LHCN-M2 (cell line): ENCODE data around the gene LCT. TPM values are rescaled to one million over a fixed set of nuclear protein-coding genes. Genes with fewer than 3 reads are reported as not detected.
"Not testable (repeated sequence)": the region's sequence is repeated elsewhere in the genome, so short reads cannot be mapped to it uniquely, and the experiment has no call there.

Source experiments
- DNase-seq: peaks from one replicate; pipeline ENCODE4 v3.0.0-alpha.2; 2012; ENCODE audit warnings: low read depth
- total RNA-seq: library from RNA; depleted of rRNA; stranded (reverse); fragments of >200 nt; gene quantifications from 2 replicates; pipeline ENCODE4 v1.2.3, GENCODE V29; 2014

LCT gene
- total RNA-seq, 1 experiment from 2014 or later = 0.06 TPM

DNA sequence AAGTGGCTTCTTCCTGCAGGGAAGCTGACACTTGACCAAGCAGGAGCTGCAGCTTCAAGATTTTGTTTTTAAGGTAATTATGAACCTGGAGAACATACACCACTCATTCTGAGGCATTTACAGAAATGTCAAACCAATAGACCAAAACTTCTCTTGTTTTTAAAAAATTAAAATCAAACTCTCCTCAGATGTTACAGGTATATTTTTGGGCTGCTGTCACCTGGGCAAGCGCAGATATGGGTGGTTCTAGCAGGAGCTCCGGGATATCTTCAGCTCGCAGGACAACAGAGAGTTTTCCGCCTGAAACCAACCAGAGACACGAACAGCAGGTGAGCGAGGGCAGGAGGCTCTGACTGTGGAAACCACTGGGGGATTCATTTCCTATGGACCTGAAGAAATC lies 4.1 kb downstream of the LCT start:
- DNase-seq = no peak

DNA sequence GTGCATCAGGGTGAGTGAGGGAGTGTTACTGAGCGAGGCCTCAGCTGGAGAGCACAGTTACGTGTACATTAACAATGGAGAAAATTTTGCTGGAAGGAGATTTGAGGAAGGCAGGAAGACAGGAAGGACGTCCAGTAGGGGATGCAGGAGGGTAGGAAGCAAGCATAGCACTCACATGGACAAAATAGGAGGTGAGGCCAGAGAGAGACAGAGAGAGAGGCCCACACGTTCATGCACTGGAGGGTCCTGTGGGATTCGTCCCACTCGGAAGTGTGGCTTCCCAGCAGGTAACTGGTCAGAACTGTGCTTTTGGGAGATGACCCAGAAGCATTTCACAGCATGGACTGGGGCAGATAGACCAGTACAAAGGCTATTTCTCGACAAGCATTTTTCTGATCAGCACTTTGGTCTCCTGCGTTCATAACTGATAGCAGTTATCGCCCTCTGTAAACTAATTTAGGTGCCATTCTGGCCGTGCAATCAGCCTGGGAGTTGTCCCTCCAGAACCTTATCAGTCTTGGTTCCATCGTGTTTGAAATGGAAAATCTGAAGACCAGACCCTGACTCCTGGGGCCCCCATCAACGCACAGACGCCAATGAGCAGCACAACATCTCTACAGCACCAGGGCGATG lies 5.7 kb downstream of the LCT start:
- DNase-seq = no peak

DNA sequence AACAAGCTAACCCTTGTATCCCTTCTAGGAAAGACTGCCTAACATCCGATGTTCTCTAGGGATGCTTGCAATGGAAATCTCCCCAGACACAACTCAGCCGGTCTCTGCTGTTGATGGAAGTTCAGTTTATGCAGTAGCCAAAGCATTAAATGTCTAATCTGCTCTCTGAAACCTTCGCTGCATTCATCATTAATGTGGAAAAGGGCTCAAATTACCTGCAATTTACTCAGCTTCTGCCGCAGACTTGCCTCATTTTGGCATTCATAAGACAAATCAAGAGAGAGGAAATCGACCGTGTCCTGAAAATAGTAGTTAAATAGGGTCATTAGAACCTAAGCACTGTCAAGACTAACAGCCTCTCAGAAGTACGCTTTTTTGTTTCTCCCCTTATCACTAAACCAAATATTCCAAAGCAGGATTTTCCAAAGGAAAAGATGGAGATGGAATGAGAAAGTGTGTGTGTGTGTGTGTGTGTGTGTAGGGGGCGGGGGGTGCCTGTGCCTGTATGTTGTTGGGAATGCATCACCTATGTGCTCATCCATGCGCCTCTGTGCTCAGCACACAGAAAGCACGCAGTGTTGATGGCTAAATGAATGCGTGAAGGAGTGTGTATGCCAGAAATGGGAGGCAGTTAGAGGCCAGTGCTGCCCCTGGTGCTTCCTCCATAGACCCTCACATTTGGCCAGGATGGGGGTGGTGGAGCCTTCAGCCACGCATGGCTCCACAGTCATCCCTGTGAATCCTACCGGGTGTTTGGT lies 7.4 kb downstream of the LCT start:
- no peak for DNase-seq

DNA sequence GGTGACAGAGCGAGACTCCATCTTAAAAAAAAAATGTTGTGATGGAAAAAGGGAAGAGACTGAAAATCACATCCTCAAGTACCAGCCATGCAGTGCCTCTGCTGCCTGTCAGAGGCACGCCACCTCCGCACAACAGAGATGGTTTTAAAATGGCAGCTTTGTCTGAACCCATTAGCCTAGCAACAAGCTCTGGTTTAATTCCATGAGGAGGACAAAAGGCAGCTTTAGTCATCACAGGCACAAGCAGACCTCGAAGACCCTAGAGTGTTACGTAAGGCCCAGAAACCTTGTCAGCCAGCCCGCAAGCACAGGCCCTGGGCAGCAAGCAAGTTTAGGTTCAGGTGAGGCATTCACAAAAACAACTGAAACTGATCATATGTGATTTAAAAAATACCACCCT lies 10.4 kb downstream of the LCT start:
- no peak for DNase-seq

DNA sequence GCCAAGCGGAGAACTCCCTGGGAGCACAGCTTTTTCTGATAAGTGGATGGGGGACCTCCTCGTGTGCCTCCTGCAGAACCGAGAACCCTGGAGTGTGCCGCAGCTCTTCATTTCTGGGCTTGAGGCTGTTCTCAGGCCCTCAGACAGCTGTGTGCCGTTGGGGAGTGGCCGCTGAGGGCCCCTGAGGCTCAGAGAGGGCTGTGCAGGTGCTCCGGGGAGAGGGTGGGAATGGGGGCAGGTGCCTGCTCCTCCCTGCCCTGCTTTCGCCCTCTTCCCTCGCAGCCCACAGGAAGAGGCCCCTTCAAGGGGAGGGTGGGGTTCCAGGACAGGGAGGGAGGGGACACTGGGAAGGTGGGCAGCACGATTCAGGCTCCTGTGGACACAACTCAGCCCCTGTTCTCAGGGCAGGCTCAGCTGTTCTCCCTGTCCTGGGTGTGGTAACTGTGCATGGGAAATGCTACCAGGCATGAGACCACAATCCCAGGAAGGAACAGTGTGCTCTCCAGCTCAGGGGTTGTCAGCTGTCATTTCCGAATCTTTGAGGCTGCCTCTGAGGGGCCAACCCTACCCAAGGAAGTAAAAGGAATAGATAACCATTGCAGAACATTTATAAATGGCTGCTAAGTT lies 11.3 kb downstream of the LCT start:
- DNase-seq = peak; percentile 82

DNA sequence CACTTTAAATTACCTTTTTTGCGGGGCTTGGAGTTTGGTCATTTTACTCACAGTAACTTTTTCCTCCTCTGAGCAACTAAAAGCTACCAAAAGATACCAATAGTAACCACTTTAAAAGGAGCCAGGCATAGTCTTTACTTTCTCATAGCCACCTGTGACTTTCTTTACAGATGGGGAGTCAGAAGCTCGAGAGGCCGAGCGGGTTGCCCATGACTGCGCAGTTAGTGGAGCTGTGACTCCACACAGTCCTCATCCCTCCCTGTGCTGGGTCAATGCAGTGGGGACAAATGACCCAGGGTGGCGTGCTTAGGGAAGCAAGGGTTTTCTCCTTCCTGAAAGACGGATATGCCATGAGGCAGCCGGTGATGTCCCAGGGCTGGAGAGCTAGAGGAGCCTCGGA lies 11.9 kb downstream of the LCT start:
- DNase-seq = no peak

DNA sequence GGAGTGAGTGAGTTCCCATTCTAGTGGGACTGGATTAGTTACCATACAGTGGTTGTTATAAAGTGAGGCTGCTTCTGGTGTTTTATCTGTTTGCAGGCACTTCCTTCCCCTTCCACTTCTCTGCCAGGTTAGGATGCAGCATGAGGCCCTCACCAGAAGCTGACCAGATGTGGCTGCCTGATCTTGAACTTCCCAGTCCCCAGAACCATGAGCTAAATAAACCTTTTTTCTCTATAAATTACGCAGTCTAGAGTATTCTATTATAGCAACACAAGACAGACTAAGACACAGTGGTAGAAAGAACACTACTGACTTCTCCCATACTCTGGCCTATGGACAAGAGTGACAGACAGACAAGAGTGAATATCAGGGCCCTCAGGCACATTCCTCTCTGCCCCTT lies 14.1 kb downstream of the LCT start:
- no peak for DNase-seq

DNA sequence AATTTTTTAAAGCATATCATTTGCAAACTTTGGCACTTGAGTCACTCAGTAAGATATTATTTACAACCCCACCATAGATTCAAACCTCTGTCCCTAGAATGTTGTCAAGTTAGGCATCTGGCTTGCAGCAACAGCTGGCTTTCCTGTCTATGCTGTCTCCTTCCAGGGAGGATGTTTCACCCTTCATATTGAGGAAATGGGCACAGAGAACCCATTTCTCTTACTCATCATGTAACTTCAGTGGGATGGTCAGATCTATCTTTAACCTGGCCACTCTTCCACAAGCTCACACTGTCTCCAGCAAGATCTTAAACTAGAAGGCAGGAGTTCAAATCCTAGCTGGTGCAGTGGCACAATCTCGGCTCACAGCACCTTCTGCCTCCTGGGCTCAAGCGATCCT lies 15.8 kb downstream of the LCT start:
- no peak for DNase-seq

DNA sequence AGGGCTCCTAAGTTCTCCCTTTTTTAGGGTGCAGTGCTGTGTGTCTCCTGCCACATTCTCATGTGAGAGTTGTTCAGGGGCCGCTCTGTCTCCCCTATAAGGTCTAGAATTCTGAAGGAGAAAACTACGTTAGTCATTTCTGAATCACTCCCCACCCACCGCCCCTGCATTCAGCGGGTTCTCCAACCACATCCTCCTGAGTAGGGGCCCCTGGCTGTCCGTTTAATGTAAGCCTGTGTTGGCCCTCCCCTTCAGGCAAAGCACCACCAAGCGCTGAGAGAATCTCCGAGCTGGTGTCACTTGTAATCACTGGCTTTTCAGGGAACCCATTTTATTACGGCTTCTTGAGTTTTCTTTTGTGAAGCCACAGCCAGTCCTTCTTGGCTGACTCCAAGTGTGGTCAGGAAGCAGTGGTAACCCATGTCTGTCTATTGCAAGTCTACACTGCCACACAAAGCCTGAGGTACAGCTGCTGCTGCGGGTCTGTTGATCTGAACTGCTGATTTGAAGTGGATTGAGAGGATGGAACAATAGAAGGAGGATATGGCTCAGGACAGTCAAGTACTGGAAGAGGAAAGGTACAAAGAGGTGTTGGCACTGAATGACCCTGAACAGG lies 16.9 kb downstream of the LCT start:
- DNase-seq = peak; percentile 60

DNA sequence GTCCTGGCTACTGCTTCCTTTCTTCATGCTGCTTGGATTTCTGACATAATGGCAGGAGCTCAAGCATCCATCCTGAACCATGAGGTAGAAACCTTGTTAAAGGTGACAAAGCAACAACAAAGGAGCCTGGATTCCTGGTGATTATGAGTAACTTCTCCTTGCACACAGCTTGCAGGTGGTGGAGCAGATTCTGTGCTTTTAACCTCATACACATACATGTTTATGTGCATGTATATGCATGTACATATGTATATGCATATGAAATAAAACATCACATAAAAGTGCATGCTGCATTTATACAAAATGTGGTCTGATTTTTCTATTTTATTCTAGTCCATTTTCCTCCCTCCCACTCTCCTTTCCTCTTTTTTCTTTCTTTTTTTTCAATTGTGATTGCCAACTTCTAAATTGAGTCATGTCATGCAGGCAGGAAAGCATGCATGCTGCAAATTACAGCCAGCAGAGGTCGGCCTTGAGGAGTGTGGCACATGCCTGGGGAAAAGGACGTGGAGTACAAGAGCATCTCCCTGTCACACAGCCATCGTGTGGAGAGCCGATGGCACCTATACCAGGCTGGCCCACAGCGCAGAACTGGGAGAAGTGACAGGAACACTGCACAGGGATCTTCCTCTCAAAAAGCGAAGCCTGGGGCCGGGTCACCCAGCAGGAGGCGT lies 17.9 kb downstream of the LCT start:
- peak; percentile 29 for DNase-seq

DNA sequence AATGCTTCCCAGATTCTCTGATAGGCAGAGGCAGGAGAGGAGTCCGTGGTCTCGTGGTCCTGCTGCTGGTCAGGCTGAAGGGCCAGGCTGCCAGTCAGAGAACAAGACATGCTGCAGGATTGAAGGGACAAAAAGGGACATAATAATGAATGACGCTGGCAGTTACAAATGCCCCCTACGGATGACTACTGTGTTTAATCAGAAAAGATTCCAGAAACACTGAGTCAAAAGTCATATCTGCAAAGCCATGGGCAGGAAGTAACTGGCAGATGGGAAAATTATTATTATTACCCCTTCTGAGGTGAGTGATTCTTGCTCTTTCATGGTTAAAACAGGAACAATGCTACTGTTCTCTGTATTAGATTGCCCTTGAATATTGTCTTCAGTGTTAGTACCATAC lies 19.0 kb downstream of the LCT start:
- no peak for DNase-seq

DNA sequence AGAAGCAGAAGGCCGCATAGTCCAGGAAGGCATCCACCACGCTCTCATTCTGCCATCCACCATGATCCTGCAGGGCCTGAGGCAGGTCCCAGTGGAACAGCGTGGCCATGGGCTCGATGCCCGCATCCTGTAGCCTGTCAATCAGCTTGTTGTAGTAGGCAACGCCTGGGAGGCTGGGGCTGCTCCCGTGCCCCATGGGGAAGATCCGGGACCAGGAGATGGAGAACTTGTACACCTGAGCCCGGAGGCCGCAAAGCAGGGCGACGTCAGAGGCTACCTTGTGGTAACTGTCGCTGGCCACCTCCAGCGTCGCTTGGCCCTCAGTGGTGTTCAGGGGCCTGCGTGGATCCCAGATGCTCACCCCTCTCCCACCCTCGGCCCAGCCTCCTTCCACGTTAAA lies 19.5 kb downstream of the LCT start:
- DNase-seq = no peak

DNA sequence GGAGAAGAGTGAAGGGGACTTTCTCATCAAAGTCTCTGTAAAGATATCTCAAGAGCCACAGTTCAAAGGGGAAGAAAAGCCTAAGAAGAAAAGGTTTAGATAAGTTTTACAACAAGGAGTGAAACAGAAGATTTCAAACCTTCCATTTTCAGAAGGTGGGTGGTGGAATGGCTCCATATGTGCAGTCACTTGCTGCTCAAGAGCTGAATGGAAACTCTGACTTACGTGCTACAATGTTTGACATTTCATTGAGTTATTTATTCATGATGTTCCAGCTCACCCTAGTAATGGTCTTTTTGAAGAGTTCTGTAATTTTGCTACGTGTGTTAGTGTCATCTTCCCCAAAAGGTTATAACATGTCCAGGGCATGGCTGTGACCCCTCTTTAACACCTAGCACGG lies 21.7 kb downstream of the LCT start:
- no peak for DNase-seq

DNA sequence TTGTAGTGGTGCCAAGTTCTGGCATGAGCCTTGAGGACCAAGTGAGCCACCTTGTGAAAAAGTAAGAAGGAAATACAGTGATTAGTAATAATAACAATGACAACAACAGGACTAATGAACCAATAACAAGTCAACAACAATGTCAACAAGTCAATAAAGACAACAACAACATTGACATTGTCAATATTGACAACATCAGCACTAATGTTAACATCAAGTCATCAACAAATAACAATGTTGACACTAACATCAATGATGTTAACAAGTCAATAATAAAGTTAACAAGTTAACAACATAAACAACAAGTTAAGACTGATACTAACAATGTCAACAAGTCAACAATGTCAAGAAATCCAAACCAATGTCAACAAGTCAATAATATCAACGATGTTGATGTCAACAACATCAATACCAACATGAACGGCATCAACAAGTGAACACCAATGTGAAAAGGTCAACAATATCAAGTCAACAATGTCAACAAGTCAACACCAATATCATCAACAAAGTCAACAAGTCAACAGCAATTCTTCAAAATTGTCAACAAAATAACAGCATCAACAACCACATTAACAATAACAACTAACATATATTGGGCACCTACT lies 24.0 kb downstream of the LCT start:
- DNase-seq = no peak

DNA sequence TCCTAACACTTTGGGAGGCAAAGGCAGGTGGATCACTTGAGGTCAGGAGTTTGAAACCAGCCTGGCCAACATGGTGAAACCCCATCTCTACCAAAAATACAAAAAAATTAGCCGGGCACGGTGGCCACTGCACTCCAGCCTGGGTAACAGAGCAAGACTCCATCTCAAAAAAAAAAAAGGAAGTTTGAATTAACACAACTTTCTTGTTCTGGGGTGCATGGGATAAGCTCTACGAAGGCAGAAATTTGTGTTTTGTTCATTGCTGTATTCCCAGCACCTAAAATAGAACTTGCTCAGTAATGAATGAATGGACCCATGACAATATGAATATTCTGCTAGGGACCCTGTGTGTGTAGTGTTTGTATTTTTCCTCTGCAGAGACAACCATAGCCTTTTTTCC lies 29.1 kb downstream of the LCT start:
- not testable (repeated sequence) for DNase-seq

DNA sequence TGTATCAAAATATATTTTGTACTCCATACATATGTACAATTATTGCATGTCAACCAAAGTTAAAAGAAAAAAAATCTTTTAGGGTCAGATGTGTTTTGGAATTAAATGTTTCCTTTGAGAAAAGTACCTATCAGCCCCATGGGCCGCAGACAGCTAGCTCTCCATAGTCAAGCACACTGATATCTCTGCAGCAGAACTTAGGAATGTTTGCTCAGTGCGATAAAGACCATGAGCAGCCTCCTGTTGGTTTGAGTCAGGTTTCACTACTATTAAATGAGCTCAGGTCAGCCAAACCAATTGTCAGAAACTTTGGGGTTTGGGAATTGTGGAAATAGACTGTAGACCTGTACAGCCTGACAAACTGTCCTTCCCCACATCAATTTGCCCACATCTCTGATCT lies 33.7 kb downstream of the LCT start:
- DNase-seq = no peak

DNA sequence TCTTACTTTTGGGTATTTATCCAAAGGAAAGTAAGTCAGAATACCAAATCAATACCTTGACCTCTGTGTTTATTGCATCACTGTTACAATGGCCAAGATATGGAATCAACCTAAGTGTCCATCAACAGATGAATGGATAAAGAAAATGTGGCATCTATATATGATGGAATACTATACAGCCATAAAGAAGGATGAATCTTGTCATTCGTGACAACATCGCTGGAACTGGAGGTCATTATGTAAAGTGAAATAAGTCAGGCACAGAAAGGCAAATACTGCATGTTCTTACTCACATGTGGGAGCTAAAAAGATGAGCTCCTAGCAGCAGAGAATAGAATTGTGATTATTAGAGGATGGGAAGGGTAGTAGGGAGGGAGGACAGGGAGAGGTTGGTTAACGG lies 34.6 kb downstream of the LCT start:
- DNase-seq = no peak

DNA sequence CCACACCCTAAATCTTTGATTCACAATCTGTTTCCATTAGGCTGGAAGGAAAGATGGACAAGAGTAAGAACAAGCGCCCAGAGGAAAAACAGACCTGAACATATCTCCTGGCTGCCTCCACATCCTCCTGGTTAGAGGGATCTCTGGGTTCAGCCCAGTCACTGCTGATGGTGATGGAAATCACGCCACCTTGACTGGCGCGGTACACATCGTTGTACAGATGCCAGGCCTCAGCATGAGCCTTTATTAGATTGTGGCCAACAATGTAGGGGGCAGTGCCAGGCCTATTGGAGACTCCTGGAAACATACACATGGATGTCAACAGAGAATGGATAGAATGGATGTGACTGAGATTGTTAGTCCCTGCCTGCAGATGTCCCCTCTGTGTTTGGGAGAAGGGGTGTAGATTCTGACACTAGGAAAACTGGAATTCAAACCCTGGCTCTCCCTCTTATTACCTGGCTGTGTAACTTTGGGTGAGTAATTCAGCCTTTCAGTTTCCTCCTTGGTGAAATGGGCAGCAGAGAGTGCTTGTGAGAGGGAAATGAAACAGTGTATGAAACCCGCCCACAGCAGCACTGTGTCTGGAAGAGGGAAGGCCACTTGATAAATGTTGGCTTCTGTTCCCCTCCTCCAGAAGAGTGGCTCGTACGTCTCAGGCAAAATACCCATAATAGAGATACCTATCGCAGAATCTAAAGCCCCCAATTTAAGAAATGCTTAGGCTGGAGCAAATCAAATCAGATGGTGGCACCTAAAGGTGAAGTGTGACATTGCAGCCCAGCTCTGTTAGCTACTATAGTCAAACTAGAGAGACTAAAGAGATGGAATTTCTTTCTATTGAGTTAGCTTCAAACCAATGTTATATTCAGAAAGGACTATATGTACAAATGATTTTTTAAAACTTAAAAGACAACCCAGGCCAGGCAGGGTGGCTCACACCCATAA lies 36.2 kb downstream of the LCT start:
- DNase-seq = no peak

DNA sequence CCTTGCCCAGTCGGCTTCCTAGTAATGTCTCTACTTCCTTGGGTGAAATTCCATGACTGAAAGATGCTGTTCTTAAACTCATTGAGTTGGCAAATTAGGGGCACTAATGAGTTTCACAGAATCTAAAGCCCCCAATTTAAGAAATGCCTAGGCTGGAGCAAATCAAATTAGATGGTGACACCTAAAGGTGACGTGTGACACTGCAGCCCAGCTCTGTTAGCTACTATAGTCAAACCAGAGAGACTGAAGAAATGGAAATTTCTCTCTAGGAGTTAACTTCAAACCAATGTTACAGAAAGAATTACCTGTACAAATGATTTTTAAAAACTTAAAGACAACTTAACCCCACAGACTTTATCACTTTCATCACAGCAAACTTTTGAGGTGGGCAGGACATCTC lies 37.2 kb downstream of the LCT start:
- no peak for DNase-seq

DNA sequence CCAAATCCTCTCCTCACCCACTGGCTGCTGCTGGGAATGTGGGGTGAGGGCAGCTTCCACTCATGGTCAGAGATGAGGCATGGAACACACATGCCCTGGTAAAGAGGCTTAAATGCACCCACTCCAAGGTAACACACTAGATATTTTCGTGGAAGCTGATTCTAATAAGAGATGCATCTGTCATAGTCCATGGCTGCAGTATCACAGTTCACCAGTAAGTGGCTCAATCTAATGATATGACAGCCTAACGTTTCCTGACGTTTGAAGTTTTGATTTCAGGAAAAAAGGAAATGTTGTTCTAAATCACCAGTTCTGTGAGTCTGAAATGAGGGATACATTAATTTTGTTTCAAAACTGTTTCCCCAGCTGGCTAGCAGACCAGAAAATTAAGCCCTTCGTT lies 38.2 kb downstream of the LCT start:
- DNase-seq = no peak
